HEK293 (cell line): Measurements from ENCODE around the gene VRK3.
A peak's percentile ranks its signal among the peaks of the same experiment; 100 is the strongest.

Experiments used
- CTCF ChIA-PET: fragments of 350-600 bp; formaldehyde crosslinking; extraction: SDS; loops from one replicate; lab custom pipeline; 2021; ENCODE audit warnings: antibody characterized with exemption; lab: Yijun Ruan, JAX
- POLR2A ChIA-PET: fragments of 300-600 bp; formaldehyde crosslinking; extraction: SDS; loops from one replicate; lab custom pipeline; 2020; ENCODE audit warnings: antibody characterized with exemption, inconsistent platforms; lab: Yijun Ruan, JAX
- H3K27ac ChIP-seq: fragments of 200-500 bp; sonication (Bioruptor generic); 2 replicates; pipeline ENCODE4 v1.5.1; 2014; ENCODE audit warnings: low read depth, low read length, control low read depth, inconsistent platforms; ENCODE audit errors: extremely low read depth
- H3K36me3 ChIP-seq, 2 experiments: fragments of 200-500 bp in 1 of 2; sonication (Bioruptor generic) in 1 of 2; 1 replicate in 1 of 2; 2 replicates in 1 of 2; pipeline ENCODE4 v1.5.1; 2014 to 2017; ENCODE audit warnings: inconsistent platforms in 2 of 2, low read length in 2 of 2; ENCODE audit not compliant: control insufficient read depth in 2 of 2, insufficient read depth in 1 of 2
- H3K4me1 ChIP-seq: fragments of 200-500 bp; sonication (Bioruptor generic); 2 replicates; pipeline ENCODE4 v1.5.1; 2014; ENCODE audit warnings: mild to moderate bottlenecking, low read length, inconsistent platforms; ENCODE audit not compliant: control insufficient read depth, insufficient read depth
- H3K4me3 ChIP-seq: 2 replicates; pipeline ENCODE4 v1.5.1; 2011; ENCODE audit warnings: low read depth, mild to moderate bottlenecking, control low read depth, low read length, moderate library complexity
- H3K9me3 ChIP-seq: fragments of 200-500 bp; sonication (Bioruptor generic); 2 replicates; pipeline ENCODE4 v1.5.1; 2014; ENCODE audit warnings: low read depth, low read length, inconsistent platforms; ENCODE audit not compliant: control insufficient read depth, insufficient read depth
- BCL11B ChIP-seq: fragments of 450-650 bp; formaldehyde crosslinking; IDR thresholded peaks from 2 replicates; pipeline ENCODE4 v1.5.1; 2016; ENCODE audit warnings: low read depth, missing biosample characterization, missing genetic modification characterization
- GLIS2 ChIP-seq: fragments of 450-650 bp; formaldehyde crosslinking; IDR thresholded peaks from 2 replicates; pipeline ENCODE4 v1.5.1; 2016; ENCODE audit warnings: missing biosample characterization, missing genetic modification characterization
- HIC1 ChIP-seq: fragments of 450-650 bp; formaldehyde crosslinking; IDR thresholded peaks from 2 replicates; pipeline ENCODE4 v1.5.1; 2016; ENCODE audit warnings: missing biosample characterization, missing genetic modification characterization
- KLF1 ChIP-seq: fragments of 450-650 bp; formaldehyde crosslinking; IDR thresholded peaks from 2 replicates; pipeline ENCODE4 v1.5.1; 2016; ENCODE audit warnings: missing biosample characterization, missing genetic modification characterization
- MZF1 ChIP-seq: fragments of 450-650 bp; formaldehyde crosslinking; IDR thresholded peaks from 2 replicates; pipeline ENCODE4 v1.5.1; 2017; ENCODE audit warnings: missing biosample characterization, missing genetic modification characterization, borderline replicate concordance
- PATZ1 ChIP-seq: fragments of 450-650 bp; formaldehyde crosslinking; IDR thresholded peaks from 2 replicates; pipeline ENCODE4 v1.5.1; 2016; ENCODE audit warnings: missing biosample characterization, missing genetic modification characterization
- SP7 ChIP-seq: fragments of 450-650 bp; formaldehyde crosslinking; IDR thresholded peaks from 2 replicates; pipeline ENCODE4 v1.5.1; 2016; ENCODE audit warnings: missing biosample characterization, missing genetic modification characterization
- ZBTB1 ChIP-seq: fragments of 450-650 bp; formaldehyde crosslinking; IDR thresholded peaks from 2 replicates; pipeline ENCODE4 v1.5.1; 2016; ENCODE audit warnings: missing biosample characterization, missing genetic modification characterization
- ZBTB26 ChIP-seq: fragments of 450-650 bp; formaldehyde crosslinking; optimal IDR thresholded peaks from 2 replicates; pipeline ENCODE3; 2016; ENCODE audit warnings: missing biosample characterization, mild to moderate bottlenecking, missing genetic modification characterization
- ZIC2 ChIP-seq: fragments of 450-650 bp; formaldehyde crosslinking; IDR thresholded peaks from 2 replicates; pipeline ENCODE4 v1.5.1; 2016; ENCODE audit warnings: missing biosample characterization, missing genetic modification characterization
- ZNF214 ChIP-seq: fragments of 450-650 bp; formaldehyde crosslinking; IDR thresholded peaks from 2 replicates; pipeline ENCODE4 v1.5.1; 2017; ENCODE audit warnings: missing biosample characterization, mild to moderate bottlenecking, missing genetic modification characterization, borderline replicate concordance
- ZNF324 ChIP-seq: fragments of 450-650 bp; formaldehyde crosslinking; IDR thresholded peaks from 2 replicates; pipeline ENCODE4 v1.5.1; 2016; ENCODE audit warnings: missing biosample characterization, missing genetic modification characterization
- ZNF37A ChIP-seq: fragments of 450-650 bp; IDR thresholded peaks from 2 replicates; pipeline ENCODE4 v1.5.1; 2018; ENCODE audit warnings: missing biosample characterization, missing genetic modification characterization
- ZNF394 ChIP-seq: fragments of 450-650 bp; formaldehyde crosslinking; IDR thresholded peaks from 2 replicates; pipeline ENCODE4 v1.5.1; 2016; ENCODE audit warnings: missing biosample characterization, missing genetic modification characterization, mild to moderate bottlenecking, moderate library complexity, borderline replicate concordance
- ZNF623 ChIP-seq: fragments of 450-650 bp; formaldehyde crosslinking; IDR thresholded peaks from 2 replicates; pipeline ENCODE4 v1.5.1; 2016; ENCODE audit warnings: missing biosample characterization, missing genetic modification characterization
- ZNF664 ChIP-seq: fragments of 450-650 bp; formaldehyde crosslinking; IDR thresholded peaks from 2 replicates; pipeline ENCODE4 v1.5.1; 2016; ENCODE audit warnings: missing biosample characterization, missing genetic modification characterization
- ZSCAN30 ChIP-seq: fragments of 450-650 bp; IDR thresholded peaks from 2 replicates; pipeline ENCODE4 v1.5.1; 2018; ENCODE audit warnings: missing biosample characterization, mild to moderate bottlenecking, missing genetic modification characterization, moderate library complexity
- TF ChIP-seq, protein P1 (sequence below): fragments of 450-650 bp; formaldehyde crosslinking; IDR thresholded peaks from 2 replicates; pipeline ENCODE4 v1.5.1; 2016; ENCODE audit warnings: missing biosample characterization, missing genetic modification characterization
- TF ChIP-seq, protein P2 (sequence below): IDR thresholded peaks from 2 replicates; pipeline ENCODE4 v1.6.1; 2011; ENCODE audit warnings: mild to moderate bottlenecking, low read depth, low read length, borderline replicate concordance
- TF ChIP-seq, protein P3 (sequence below): fragments of 450-650 bp; formaldehyde crosslinking; IDR thresholded peaks from 2 replicates; pipeline ENCODE4 v1.5.1; 2017; ENCODE audit warnings: missing biosample characterization, missing genetic modification characterization
- TF ChIP-seq, protein P4 (sequence below): fragments of 450-650 bp; formaldehyde crosslinking; IDR thresholded peaks from 2 replicates; pipeline ENCODE4 v1.5.1; 2016; ENCODE audit warnings: missing biosample characterization, missing genetic modification characterization
- TF ChIP-seq, protein P5 (sequence below): fragments of 450-650 bp; formaldehyde crosslinking; IDR thresholded peaks from 2 replicates; pipeline ENCODE4 v1.5.1; 2016; ENCODE audit warnings: missing biosample characterization, missing genetic modification characterization, low read depth

VRK3 gene

GRCh38 chr19:50050406-50051227 lies 25.4 kb upstream of the VRK3 start (continued):
- peak; percentile 84 for TF ChIP-seq PATZ1 (tag by site-specific recombination)
- 0 out of 2 replicates have a peak, but pooled peaks have one; percentile 5 for TF ChIP-seq ZIC2 (tag by site-specific recombination)
- TF ChIP-seq ZNF664 = no peak
- TF ChIP-seq ZSCAN30 (tag by site-specific recombination) = peak; percentile 12; the same call in 1 of the 2 replicates
- TF ChIP-seq KLF1 (tag by site-specific recombination) = peak; percentile 18
- no peak for TF ChIP-seq ZNF623 (tag by site-specific recombination)
- TF ChIP-seq, protein P1, sequence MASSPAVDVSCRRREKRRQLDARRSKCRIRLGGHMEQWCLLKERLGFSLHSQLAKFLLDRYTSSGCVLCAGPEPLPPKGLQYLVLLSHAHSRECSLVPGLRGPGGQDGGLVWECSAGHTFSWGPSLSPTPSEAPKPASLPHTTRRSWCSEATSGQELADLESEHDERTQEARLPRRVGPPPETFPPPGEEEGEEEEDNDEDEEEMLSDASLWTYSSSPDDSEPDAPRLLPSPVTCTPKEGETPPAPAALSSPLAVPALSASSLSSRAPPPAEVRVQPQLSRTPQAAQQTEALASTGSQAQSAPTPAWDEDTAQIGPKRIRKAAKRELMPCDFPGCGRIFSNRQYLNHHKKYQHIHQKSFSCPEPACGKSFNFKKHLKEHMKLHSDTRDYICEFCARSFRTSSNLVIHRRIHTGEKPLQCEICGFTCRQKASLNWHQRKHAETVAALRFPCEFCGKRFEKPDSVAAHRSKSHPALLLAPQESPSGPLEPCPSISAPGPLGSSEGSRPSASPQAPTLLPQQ (tag by site-specific recombination) = peak; percentile 79
- TF ChIP-seq, protein P2, sequence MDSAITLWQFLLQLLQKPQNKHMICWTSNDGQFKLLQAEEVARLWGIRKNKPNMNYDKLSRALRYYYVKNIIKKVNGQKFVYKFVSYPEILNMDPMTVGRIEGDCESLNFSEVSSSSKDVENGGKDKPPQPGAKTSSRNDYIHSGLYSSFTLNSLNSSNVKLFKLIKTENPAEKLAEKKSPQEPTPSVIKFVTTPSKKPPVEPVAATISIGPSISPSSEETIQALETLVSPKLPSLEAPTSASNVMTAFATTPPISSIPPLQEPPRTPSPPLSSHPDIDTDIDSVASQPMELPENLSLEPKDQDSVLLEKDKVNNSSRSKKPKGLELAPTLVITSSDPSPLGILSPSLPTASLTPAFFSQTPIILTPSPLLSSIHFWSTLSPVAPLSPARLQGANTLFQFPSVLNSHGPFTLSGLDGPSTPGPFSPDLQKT = no peak
- TF ChIP-seq, protein P3, sequence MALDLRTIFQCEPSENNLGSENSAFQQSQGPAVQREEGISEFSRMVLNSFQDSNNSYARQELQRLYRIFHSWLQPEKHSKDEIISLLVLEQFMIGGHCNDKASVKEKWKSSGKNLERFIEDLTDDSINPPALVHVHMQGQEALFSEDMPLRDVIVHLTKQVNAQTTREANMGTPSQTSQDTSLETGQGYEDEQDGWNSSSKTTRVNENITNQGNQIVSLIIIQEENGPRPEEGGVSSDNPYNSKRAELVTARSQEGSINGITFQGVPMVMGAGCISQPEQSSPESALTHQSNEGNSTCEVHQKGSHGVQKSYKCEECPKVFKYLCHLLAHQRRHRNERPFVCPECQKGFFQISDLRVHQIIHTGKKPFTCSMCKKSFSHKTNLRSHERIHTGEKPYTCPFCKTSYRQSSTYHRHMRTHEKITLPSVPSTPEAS (tag by site-specific recombination) = no peak
- no peak for TF ChIP-seq BCL11B (tag by site-specific recombination)
- no peak for TF ChIP-seq ZBTB1 (tag by site-specific recombination)
- TF ChIP-seq ZNF214 (tag by site-specific recombination) = no peak
- TF ChIP-seq ZNF394 = peak; percentile 59; the same call in 1 of the 2 replicates
- TF ChIP-seq MZF1 (tag by site-specific recombination) = peak; percentile 100
- TF ChIP-seq ZNF37A (tag by site-specific recombination) = no peak
- TF ChIP-seq ZNF324 = no peak
- TF ChIP-seq SP7 (tag by site-specific recombination) = 0 out of 2 replicates have a peak, but pooled peaks have one; percentile 27
- TF ChIP-seq, protein P4, sequence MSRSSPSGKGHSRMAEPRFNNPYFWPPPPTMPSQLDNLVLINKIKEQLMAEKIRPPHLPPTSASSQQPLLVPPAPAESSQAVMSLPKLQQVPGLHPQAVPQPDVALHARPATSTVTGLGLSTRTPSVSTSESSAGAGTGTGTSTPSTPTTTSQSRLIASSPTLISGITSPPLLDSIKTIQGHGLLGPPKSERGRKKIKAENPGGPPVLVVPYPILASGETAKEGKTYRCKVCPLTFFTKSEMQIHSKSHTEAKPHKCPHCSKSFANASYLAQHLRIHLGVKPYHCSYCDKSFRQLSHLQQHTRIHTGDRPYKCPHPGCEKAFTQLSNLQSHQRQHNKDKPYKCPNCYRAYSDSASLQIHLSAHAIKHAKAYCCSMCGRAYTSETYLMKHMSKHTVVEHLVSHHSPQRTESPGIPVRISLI (tag by site-specific recombination) = no peak

DNA sequence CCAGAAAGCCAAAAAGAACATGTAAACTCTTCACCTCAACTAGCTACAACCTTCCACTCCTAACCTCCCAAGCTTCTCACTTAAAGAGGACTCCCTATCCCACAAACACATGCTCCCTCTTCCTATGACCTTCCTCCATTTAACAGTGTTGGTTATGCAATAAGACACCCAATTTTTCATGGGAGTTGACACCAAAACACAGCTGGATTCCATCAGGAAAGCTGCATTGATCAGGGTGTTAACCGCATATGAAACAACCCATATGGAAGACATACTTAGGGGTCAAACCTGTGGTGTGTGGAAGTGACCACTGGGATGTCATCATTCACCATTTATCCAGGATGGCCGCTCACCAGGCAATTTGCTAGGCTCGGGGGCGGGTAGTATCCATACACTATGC lies 22.5 kb upstream of the VRK3 start:
- no peaks in the 10 kb centered on the region for H3K4me1 ChIP-seq
- no peak overlapping the region for H3K27ac ChIP-seq
- POLR2A ChIA-PET = interaction anchor here (0.9 kb wide), 1 partner anchor 13 kb away, joined by 3 read pairs; no protein-coding TSS in a partner anchor
- no peak overlapping the region for H3K4me3 ChIP-seq
- no peaks in the 10 kb centered on the region for H3K9me3 ChIP-seq
- CTCF ChIA-PET = interaction anchor here (0.6 to 2.4 kb wide), 14 partner anchors 10 to 1050 kb away, joined by 3 to 17 read pairs (median 5); no protein-coding TSS in a partner anchor
- peaks cover 2 to 57% of the 10 kb centered on the region in 2 experiments; a peak in 2 of 3 replicates for H3K36me3 ChIP-seq
- no peak for TF ChIP-seq ZNF37A (tag by site-specific recombination)
- TF ChIP-seq, protein P5, sequence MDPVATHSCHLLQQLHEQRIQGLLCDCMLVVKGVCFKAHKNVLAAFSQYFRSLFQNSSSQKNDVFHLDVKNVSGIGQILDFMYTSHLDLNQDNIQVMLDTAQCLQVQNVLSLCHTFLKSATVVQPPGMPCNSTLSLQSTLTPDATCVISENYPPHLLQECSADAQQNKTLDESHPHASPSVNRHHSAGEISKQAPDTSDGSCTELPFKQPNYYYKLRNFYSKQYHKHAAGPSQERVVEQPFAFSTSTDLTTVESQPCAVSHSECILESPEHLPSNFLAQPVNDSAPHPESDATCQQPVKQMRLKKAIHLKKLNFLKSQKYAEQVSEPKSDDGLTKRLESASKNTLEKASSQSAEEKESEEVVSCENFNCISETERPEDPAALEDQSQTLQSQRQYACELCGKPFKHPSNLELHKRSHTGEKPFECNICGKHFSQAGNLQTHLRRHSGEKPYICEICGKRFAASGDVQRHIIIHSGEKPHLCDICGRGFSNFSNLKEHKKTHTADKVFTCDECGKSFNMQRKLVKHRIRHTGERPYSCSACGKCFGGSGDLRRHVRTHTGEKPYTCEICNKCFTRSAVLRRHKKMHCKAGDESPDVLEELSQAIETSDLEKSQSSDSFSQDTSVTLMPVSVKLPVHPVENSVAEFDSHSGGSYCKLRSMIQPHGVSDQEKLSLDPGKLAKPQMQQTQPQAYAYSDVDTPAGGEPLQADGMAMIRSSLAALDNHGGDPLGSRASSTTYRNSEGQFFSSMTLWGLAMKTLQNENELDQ (tag by site-specific recombination) = no peak
- no peak for TF ChIP-seq ZBTB26 (tag by site-specific recombination)
- no peak for TF ChIP-seq HIC1 (tag by site-specific recombination)
- no peak for TF ChIP-seq GLIS2
